ENCODE results near the gene NSUN3. TPM values are rescaled to one million over a fixed set of nuclear protein-coding genes. Genes with fewer than 3 reads are reported as not detected.
A peak's percentile ranks its signal among the peaks of the same experiment; 100 is the strongest.

Gene NSUN3
- total and polyA plus RNA-seq, 10 of the 15 experiments (the other 5 are each of a cell fraction or from before 2014, with no cell fraction given) = 9.1 to 20.3 (median 11.7) TPM

GRCh38 chr3:94070341-94070911 is 7.6 kb downstream of the NSUN3 start (continued):
- TF ChIP-seq ZBTB40 (IDR thresholded peaks at IDR 0.05; ENCODE audit: borderline replicate concordance) (no peak), NKRF (conservative IDR thresholded peaks at IDR 0.05) (peak; percentile 48; the same call in 1 of the 2 replicates), RCOR1 (conservative IDR thresholded peaks at IDR 0.05; ENCODE audit: low read depth, low read length) (no peak), MYC (IDR thresholded peaks at IDR 0.05; ENCODE audit: insufficient read depth, insufficient read length, insufficient replicate concordance, low read length, severe bottlenecking) (no peak), HDAC6 (IDR thresholded peaks at IDR 0.05; ENCODE audit: unreplicated experiment) (no peak), ZNF24 (IDR thresholded peaks at IDR 0.05) (peak; percentile 85), ZNF217 (IDR thresholded peaks at IDR 0.05) (no peak), HCFC1 (IDR thresholded peaks at IDR 0.05; ENCODE audit: low read length) (no peak), HDAC2 (IDR thresholded peaks at IDR 0.05) (no peak), BCL11A (IDR thresholded peaks at IDR 0.05; ENCODE audit: low read depth, low read length) (no peak), MEF2B (IDR thresholded peaks at IDR 0.05; ENCODE audit: partially characterized antibody, poor library complexity, severe bottlenecking) (peak; percentile 35), JUNB (IDR thresholded peaks at IDR 0.05) (peak; percentile 50; the same call in 1 of the 2 replicates), EED (IDR thresholded peaks at IDR 0.05; ENCODE audit: low read depth) (peak; percentile 64; the same call in 1 of the 2 replicates), ZZZ3 (IDR thresholded peaks at IDR 0.05; ENCODE audit: control insufficient read depth, insufficient read length, low read depth) (no peak), NR2C1 (IDR thresholded peaks at IDR 0.05) (no peak), BMI1 (IDR thresholded peaks at IDR 0.05; ENCODE audit: borderline replicate concordance) (peak; percentile 48; the same call in 1 of the 2 replicates), SKIL (IDR thresholded peaks at IDR 0.05; ENCODE audit: low read depth, poor library complexity, severe bottlenecking) (peak; percentile 71), TAF1 (IDR thresholded peaks at IDR 0.05; ENCODE audit: borderline replicate concordance, low read depth, low read length) (no peak), GABPA (IDR thresholded peaks at IDR 0.05; ENCODE audit: low read depth) (no peak), RBBP5 (conservative IDR thresholded peaks at IDR 0.05) (no peak), CTCF (IDR thresholded peaks at IDR 0.05 in 2 of 3, conservative IDR thresholded peaks at IDR 0.05 in 1 of 3; ENCODE audit: control insufficient read depth in 2 of 3, extremely low read depth in 1 of 3, insufficient read depth in 1 of 3, low read depth in 3 of 3, low read length in 3 of 3) (no peak), KDM1A (IDR thresholded peaks at IDR 0.05; ENCODE audit: borderline replicate concordance) (no peak)
